ENCODE data around the gene ZNHIT2. TPM values are rescaled to one million over a fixed set of nuclear protein-coding genes. Genes with fewer than 3 reads are reported as not detected.

The ZNHIT2 gene
- polyA plus RNA-seq (2012; ENCODE audit: missing spikeins): 0.53 TPM

- FAIRE-seq: peak; percentile 100
- peak; percentile 96 for TF ChIP-seq POLR2AphosphoS5 (IDR thresholded peaks at IDR 0.05; ENCODE audit: low read depth, low read length)
- TF ChIP-seq POLR2A (IDR thresholded peaks at IDR 0.05; ENCODE audit: low read depth, low read length): peak; percentile 93
- TF ChIP-seq TAF1 (IDR thresholded peaks at IDR 0.05; ENCODE audit: borderline replicate concordance, low read depth, low read length): peak; percentile 63
- peak; percentile 83 for DNase-seq (ENCODE audit: insufficient read length)
These were observed at the start of gene ZNHIT2 for GRCh38 chr11:65117206-65118096. ZNHIT2 (minus strand) TSS chr11:65117701; CDS start chr11:65117653, 48 bp downstream.

DNA sequence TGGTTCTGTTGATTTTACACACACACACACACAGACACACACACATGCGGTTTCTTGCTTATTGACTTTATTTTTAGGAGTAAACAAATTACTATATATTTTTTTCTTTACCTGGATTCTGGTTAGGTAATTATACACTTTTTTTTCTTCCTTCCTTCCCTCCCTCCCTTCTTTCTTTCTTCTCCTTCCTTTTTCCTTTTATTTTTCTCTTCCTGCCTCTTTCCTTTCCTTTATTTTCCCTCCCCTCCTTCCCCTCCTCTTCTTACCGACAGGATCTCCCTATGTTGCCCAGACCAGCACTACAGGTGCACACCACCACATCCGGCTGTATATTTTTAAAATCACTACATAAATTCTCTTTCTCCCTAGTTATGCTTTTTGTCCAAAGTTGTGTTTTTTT is 49.4 kb upstream of the ZNHIT2 start:
- DNase-seq (ENCODE audit: insufficient read length) (no peak), FAIRE-seq (no peak)
- TF ChIP-seq POLR2A (IDR thresholded peaks at IDR 0.05; ENCODE audit: low read depth, low read length) (no peak), TAF1 (IDR thresholded peaks at IDR 0.05; ENCODE audit: borderline replicate concordance, low read depth, low read length) (no peak), POLR2AphosphoS5 (IDR thresholded peaks at IDR 0.05; ENCODE audit: low read depth, low read length) (no peak)

- FAIRE-seq: no peak
- TF ChIP-seq TAF1 (IDR thresholded peaks at IDR 0.05; ENCODE audit: borderline replicate concordance, low read depth, low read length) (no peak), POLR2AphosphoS5 (IDR thresholded peaks at IDR 0.05; ENCODE audit: low read depth, low read length) (no peak), POLR2A (IDR thresholded peaks at IDR 0.05; ENCODE audit: low read depth, low read length) (no peak)
- no peak for DNase-seq (ENCODE audit: insufficient read length)
These were observed 48.2 kb upstream of the ZNHIT2 start for GRCh38 chr11:65165410-65166317.

DNA sequence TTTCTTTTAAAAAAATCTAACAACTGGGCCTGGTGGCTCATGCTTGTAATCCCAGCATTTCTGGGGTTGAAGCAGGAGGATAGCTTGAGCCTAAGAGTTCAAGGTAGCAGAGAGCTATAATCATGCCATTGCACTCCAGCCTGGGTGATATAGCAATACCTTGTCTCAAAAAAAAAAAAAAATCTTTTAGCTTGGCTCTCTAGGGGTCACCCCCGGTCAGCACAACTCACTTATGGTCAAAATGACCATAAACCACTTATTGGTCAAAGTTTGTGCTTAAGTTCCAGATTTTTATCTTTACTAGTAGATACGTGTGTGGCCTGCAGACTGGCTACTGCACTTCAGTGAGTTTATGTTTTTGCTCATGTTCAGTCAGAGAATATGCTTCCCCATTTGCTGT is 46.2 kb upstream of the ZNHIT2 start:
- TF ChIP-seq TAF1 (IDR thresholded peaks at IDR 0.05; ENCODE audit: borderline replicate concordance, low read depth, low read length) (no peak), POLR2AphosphoS5 (IDR thresholded peaks at IDR 0.05; ENCODE audit: low read depth, low read length) (no peak), POLR2A (IDR thresholded peaks at IDR 0.05; ENCODE audit: low read depth, low read length) (no peak)
- no peak for DNase-seq (ENCODE audit: insufficient read length)
- FAIRE-seq: no peak

GRCh38 chr11:65160643-65161042 is 43.1 kb upstream of the ZNHIT2 start:
- DNase-seq (ENCODE audit: insufficient read length): no peak
- FAIRE-seq: no peak
- TF ChIP-seq POLR2A (IDR thresholded peaks at IDR 0.05; ENCODE audit: low read depth, low read length) (no peak), POLR2AphosphoS5 (IDR thresholded peaks at IDR 0.05; ENCODE audit: low read depth, low read length) (no peak), TAF1 (IDR thresholded peaks at IDR 0.05; ENCODE audit: borderline replicate concordance, low read depth, low read length) (no peak)

DNA sequence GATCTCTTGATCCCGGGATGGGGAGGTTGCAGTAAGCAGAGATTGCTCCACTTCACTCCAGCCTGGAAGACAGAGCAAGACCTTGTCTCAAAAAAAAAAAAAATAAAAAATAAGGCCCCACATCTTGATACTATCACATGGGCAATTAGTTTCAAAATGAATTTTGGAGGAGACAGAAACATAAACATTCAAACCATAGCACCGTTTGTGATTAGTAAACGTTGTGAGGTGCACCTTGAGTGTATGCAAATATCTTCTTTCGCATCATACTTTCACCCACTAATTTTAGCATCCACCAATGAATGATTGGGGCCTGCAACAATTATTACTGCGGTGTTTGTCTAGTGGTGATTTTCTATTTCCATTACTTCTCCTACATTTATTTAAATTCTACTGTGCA is 41.5 kb upstream of the ZNHIT2 start:
- no peak for TF ChIP-seq POLR2A (IDR thresholded peaks at IDR 0.05; ENCODE audit: low read depth, low read length)
- no peak for TF ChIP-seq POLR2AphosphoS5 (IDR thresholded peaks at IDR 0.05; ENCODE audit: low read depth, low read length)
- TF ChIP-seq TAF1 (IDR thresholded peaks at IDR 0.05; ENCODE audit: borderline replicate concordance, low read depth, low read length): no peak
- DNase-seq (ENCODE audit: insufficient read length) (no peak), FAIRE-seq (peak; percentile 17)

DNA sequence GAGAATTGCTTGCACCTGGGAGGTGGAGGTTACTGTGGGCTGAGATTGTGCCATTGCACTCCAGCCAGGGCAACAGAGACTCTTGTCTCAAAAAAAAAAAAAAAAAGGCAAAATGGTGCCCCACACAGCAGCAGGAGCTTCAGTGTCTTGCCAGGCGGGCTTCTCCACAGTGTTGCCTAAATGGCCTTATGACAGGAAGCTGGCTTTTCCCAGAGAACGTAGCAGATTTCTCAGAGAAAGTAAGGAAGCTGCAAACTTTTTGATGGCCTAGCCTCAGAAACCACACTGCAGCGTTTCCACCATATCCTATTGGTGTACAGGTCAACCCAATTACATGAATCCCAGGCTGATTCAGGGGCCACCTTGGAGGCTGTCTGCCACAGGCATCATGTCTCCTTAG is 39.8 kb upstream of the ZNHIT2 start:
- TF ChIP-seq TAF1 (IDR thresholded peaks at IDR 0.05; ENCODE audit: borderline replicate concordance, low read depth, low read length) (no peak), POLR2A (IDR thresholded peaks at IDR 0.05; ENCODE audit: low read depth, low read length) (no peak), POLR2AphosphoS5 (IDR thresholded peaks at IDR 0.05; ENCODE audit: low read depth, low read length) (no peak)
- FAIRE-seq: no peak

GRCh38 chr11:65156926-65157325 is 39.4 kb upstream of the ZNHIT2 start:
- DNase-seq (ENCODE audit: insufficient read length) (no peak), FAIRE-seq (no peak)
- TF ChIP-seq TAF1 (IDR thresholded peaks at IDR 0.05; ENCODE audit: borderline replicate concordance, low read depth, low read length) (no peak), POLR2AphosphoS5 (IDR thresholded peaks at IDR 0.05; ENCODE audit: low read depth, low read length) (no peak), POLR2A (IDR thresholded peaks at IDR 0.05; ENCODE audit: low read depth, low read length) (no peak)

More for the DNA sequence above, 39.8 kb upstream of the ZNHIT2 start:
- no peak for DNase-seq (ENCODE audit: insufficient read length)

- DNase-seq (ENCODE audit: insufficient read length) (no peak), FAIRE-seq (no peak)
- no peak for TF ChIP-seq TAF1 (IDR thresholded peaks at IDR 0.05; ENCODE audit: borderline replicate concordance, low read depth, low read length)
These were observed 38.8 kb upstream of the ZNHIT2 start for GRCh38 chr11:65156256-65156655.

DNA sequence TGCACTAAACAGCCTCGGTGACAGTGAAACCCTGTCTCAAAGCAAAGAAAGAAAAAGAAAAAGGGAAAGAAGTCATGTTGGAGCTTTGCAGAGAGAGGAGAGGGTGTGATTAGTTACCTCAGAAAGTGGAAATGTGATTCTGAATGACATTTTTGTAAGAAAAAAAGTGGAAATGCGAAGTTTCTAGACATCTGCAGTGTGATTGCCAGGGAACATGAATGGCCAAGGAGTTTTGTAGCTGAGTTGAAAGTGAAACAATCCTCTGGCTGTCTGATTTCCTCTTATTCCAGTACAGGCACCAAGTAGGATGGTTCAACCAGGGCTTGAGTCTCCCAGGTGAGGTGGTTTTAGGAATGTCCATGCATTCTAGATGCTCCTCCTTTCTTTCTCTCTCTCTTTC is 34.6 kb upstream of the ZNHIT2 start:
- DNase-seq (ENCODE audit: insufficient read length): no peak
- TF ChIP-seq TAF1 (IDR thresholded peaks at IDR 0.05; ENCODE audit: borderline replicate concordance, low read depth, low read length) (no peak), POLR2AphosphoS5 (IDR thresholded peaks at IDR 0.05; ENCODE audit: low read depth, low read length) (no peak), POLR2A (IDR thresholded peaks at IDR 0.05; ENCODE audit: low read depth, low read length) (no peak)
- FAIRE-seq: no peak

DNA sequence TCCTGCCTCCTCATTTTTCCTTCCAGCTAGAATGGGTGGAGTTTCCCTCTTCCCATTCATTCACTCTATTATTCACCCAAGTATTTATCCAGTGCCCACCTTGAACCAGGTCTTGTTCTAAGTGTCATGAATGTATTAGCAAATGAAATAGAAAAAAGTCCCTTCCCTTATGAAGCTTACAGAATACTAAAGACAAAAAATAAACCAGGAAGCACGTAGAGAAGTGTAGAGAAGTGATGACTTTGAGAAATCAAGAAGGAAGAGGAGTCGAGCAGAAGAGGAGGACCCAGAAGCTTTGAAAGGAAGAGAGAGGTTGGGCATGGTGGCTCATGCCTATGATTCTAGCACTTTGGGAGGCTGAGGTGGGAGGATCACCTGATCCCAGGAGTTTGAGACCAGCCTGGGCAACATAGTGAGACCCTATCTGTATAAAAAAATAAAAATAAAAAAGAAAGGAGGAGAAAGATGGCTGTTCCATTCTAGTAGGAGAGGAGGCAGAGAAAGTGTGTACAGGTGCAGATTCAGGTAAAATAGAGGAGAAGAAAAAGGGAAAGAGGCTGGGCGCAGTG is 33.9 kb upstream of the ZNHIT2 start:
- no peak for FAIRE-seq
- DNase-seq (ENCODE audit: insufficient read length): no peak
- no peak for TF ChIP-seq POLR2A (IDR thresholded peaks at IDR 0.05; ENCODE audit: low read depth, low read length)
- TF ChIP-seq POLR2AphosphoS5 (IDR thresholded peaks at IDR 0.05; ENCODE audit: low read depth, low read length): no peak
- no peak for TF ChIP-seq TAF1 (IDR thresholded peaks at IDR 0.05; ENCODE audit: borderline replicate concordance, low read depth, low read length)
